OCI-LY7 (cell line): ENCODE measurements around the gene GATA3.

Experiments
- CTCF ChIP-seq: fragments of 200-600 bp; sonication (generic); conservative IDR thresholded peaks from 2 replicates; pipeline ENCODE4 v1.5.1; 2014; ENCODE audit warnings: mild to moderate bottlenecking, antibody characterized with exemption, low read length, moderate library complexity, mixed read lengths
- EZH2phosphoT487 ChIP-seq: fragments of 200-600 bp; sonication (generic); IDR thresholded peaks from 2 replicates; pipeline ENCODE4 v1.6.1; 2018; ENCODE audit warnings: low read depth, borderline replicate concordance, mild to moderate bottlenecking, mixed run types, antibody characterized with exemption, low read length, moderate library complexity, mixed read lengths

GRCh38 chr10:8040651-8041050 lies 13.8 kb upstream of the GATA3 start:
- TF ChIP-seq CTCF (no peak), EZH2phosphoT487 (no peak)
